Activated T-helper 17 cell treated with anti-CD3 and anti-CD28 coated beads, Interleukin-2, amount 50 U/mL, for 72 hours (primary cell): ENCODE data around the gene MID1. TPM values are rescaled to one million over a fixed set of nuclear protein-coding genes. Genes with fewer than 3 reads are reported as not detected.

Source experiments
- ATAC-seq: fragments of 150-1000 bp; cut with Tn5 transposase; replicated peaks from 2 replicates; pipeline ENCODE4 v1.10.0; 2021; ENCODE audit warnings: mild to moderate bottlenecking, moderate library complexity
- H3K27ac Mint-ChIP-seq: one replicate; pipeline ENCODE4 v1.8.0; 2022; ENCODE audit warnings: mixed read lengths
- H3K27me3 Mint-ChIP-seq: one replicate; pipeline ENCODE4 v1.8.0; 2022; ENCODE audit warnings: mixed read lengths
- H3K36me3 Mint-ChIP-seq: one replicate; pipeline ENCODE4 v1.8.0; 2022; ENCODE audit warnings: low read depth, mild to moderate bottlenecking, mixed read lengths
- H3K4me1 Mint-ChIP-seq: one replicate; pipeline ENCODE4 v1.8.0; 2022; ENCODE audit warnings: mixed read lengths
- H3K4me3 Mint-ChIP-seq: one replicate; pipeline ENCODE4 v1.8.0; 2022; ENCODE audit warnings: mild to moderate bottlenecking, mixed read lengths
- H3K9me3 Mint-ChIP-seq: one replicate; pipeline ENCODE4 v1.8.0; 2022; ENCODE audit warnings: mixed read lengths
- total RNA-seq, 2 donors: library from RNA; stranded (reverse); gene quantifications; one replicate each; pipeline ENCODE4 v1.2.3, GENCODE V29; 2022

The MID1 gene
- total RNA-seq, 2 donors from 2014 or later = 0.30 to 1.4 TPM

DNA sequence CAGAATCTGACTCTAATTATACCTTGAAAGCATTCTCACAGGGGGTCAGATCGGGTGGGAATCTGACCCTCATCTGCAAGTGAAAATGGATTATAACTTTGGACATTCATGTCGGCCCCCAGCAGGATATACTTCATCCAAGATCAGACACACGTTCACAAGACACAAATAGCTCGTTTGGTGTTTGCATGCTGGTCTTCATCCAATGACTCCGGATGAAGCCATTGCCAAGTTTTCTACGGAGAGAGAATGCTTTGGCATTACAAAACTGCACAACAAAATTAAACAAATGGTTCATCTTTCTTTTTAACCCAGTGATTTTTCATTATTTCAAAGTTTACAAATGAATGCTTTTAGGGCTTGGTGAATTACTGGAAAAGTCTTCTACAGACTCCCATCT lies 105.5 kb downstream of the MID1 start:
- no peaks in the 10 kb centered on the region for H3K4me1 Mint-ChIP-seq
- ATAC-seq = no peak

DNA sequence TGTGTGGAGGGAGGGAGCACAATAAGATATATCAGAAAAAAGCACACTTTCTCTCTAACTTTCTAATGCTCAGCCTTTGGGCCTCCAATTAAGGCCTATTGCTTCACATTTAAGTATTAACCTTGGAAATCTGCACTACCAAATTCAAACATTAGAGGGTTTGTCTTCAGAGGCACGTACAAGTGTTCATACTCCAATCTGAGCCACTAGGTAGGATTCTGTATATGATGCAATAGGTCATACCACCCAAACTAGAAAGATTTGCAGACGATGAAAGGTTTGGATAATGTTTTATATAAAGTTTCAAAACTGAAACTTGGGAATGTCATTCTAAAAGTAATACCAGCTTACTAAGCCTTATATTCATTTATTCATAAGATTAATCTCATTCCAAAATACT lies 106.4 kb downstream of the MID1 start:
- no peak for ATAC-seq
- Mint-ChIP-seq H3K27me3 (no peaks in the 10 kb centered on the region), H3K4me3 (no peak overlapping the region), H3K9me3 (no peaks in the 10 kb centered on the region), H3K4me1 (no peaks in the 10 kb centered on the region), H3K27ac (no peak overlapping the region), H3K36me3 (no peaks in the 10 kb centered on the region)

More for the DNA sequence above, 105.5 kb downstream of the MID1 start:
- no peaks in the 10 kb centered on the region for H3K36me3 Mint-ChIP-seq
- no peaks in the 10 kb centered on the region for H3K9me3 Mint-ChIP-seq
- no peak overlapping the region for H3K27ac Mint-ChIP-seq
- H3K4me3 Mint-ChIP-seq = no peak overlapping the region
- no peaks in the 10 kb centered on the region for H3K27me3 Mint-ChIP-seq

- no peaks in the 10 kb centered on the region for H3K27me3 Mint-ChIP-seq
- H3K9me3 Mint-ChIP-seq = no peaks in the 10 kb centered on the region
- no peaks in the 10 kb centered on the region for H3K36me3 Mint-ChIP-seq
These were observed 107.6 kb downstream of the MID1 start for GRCh38 chrX:10512741-10513140.

DNA sequence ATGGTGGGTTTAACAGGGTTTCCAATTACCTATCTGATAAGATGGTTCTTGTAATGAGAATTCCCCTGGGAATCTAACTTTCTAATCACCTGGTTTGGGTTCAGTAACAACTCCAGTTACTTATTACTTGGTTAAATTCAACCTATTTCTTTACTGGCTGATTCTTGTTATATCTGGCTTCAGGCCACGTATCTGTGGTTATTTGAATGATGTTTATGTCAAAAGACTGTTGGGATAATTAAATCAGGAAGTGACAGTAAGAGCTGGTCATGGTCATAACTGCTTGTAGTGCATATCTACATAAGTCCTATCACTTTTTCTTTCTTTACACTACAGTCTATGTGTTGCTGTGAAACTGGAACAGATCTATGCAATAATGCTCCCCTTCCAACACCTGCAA lies 108.1 kb downstream of the MID1 start:
- Mint-ChIP-seq H3K9me3 (no peaks in the 10 kb centered on the region), H3K4me3 (no peak overlapping the region), H3K27ac (no peak overlapping the region), H3K36me3 (no peaks in the 10 kb centered on the region), H3K27me3 (no peaks in the 10 kb centered on the region), H3K4me1 (no peaks in the 10 kb centered on the region)
- ATAC-seq = no peak

More at GRCh38 chrX:10512741-10513140, 107.6 kb downstream of the MID1 start:
- Mint-ChIP-seq H3K4me1 (no peaks in the 10 kb centered on the region), H3K27ac (no peak overlapping the region), H3K4me3 (no peak overlapping the region)
- ATAC-seq = no peak

DNA sequence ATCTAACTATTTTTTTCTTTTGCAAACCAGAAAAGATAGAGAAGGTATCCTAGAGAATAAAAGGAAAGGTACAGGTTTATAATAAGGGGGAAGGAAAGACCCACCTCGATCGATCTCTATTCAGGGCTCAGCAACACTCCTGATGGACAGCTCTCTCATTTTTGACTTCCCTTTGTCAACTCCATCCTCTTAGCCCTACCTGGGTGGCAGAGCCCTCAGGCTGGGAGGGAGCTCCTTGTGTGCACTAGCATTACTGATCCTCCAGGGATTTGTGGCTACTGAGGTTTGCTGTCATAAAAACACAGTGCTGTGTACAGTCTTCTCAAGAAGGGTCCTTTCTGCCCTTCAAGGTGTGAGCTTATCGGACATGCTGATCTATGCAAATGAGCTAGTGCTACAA lies 111.0 kb downstream of the MID1 start:
- H3K27ac Mint-ChIP-seq = no peak overlapping the region
- H3K4me1 Mint-ChIP-seq = no peaks in the 10 kb centered on the region
- H3K36me3 Mint-ChIP-seq = no peaks in the 10 kb centered on the region
- no peak for ATAC-seq
- no peak overlapping the region for H3K4me3 Mint-ChIP-seq
- H3K9me3 Mint-ChIP-seq = no peaks in the 10 kb centered on the region
- no peaks in the 10 kb centered on the region for H3K27me3 Mint-ChIP-seq

GRCh38 chrX:10508891-10509290 lies 111.5 kb downstream of the MID1 start:
- Mint-ChIP-seq H3K4me3 (no peak overlapping the region), H3K4me1 (no peaks in the 10 kb centered on the region), H3K36me3 (no peaks in the 10 kb centered on the region), H3K27me3 (no peaks in the 10 kb centered on the region), H3K9me3 (no peaks in the 10 kb centered on the region), H3K27ac (no peak overlapping the region)
- ATAC-seq = no peak

DNA sequence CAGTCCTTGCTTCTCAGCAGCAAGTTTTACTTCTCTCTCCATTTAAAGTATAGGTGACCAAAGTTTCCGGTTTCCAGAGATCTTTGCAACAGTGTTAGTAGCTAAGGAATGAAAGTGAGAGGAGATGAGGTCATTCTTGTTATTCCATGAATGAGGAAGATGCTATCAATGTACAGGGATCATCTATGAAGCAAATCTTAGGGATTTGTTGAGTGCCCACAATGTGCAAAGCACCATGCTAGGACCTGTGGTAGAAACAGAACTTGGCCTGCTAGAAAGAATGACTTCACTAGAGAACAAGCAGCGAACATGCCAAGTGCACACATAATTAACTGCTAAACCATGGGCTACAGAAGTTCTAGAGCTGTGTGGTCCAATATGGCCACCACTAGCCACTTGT lies 112.5 kb downstream of the MID1 start:
- H3K4me1 Mint-ChIP-seq = no peaks in the 10 kb centered on the region
- no peak for ATAC-seq
- no peak overlapping the region for H3K27ac Mint-ChIP-seq
- H3K9me3 Mint-ChIP-seq = no peaks in the 10 kb centered on the region
- H3K4me3 Mint-ChIP-seq = no peak overlapping the region
- H3K27me3 Mint-ChIP-seq = no peaks in the 10 kb centered on the region
- H3K36me3 Mint-ChIP-seq = no peaks in the 10 kb centered on the region

DNA sequence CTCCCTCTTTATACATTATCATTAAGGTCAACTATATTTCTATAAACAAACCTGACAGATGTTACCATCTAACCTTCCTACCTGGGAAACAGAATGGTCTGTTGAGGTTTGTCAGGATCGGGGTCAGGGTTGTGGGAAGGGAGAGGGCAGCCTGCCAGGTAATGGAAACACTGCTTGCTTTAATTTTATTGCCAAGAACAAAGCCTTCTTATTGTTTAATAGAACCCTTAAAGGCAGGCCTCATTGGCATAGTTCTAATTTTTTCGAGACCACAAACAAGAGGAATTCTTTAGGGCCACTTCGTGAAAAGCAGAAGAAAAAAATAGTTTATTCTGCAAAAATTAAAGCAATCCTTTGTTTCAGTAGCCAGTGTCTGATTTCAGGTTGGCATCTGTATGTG lies 113.2 kb downstream of the MID1 start:
- ATAC-seq = no peak
- Mint-ChIP-seq H3K4me1 (no peaks in the 10 kb centered on the region), H3K9me3 (no peaks in the 10 kb centered on the region), H3K36me3 (no peaks in the 10 kb centered on the region), H3K27me3 (no peaks in the 10 kb centered on the region), H3K27ac (no peak overlapping the region), H3K4me3 (no peak overlapping the region)

DNA sequence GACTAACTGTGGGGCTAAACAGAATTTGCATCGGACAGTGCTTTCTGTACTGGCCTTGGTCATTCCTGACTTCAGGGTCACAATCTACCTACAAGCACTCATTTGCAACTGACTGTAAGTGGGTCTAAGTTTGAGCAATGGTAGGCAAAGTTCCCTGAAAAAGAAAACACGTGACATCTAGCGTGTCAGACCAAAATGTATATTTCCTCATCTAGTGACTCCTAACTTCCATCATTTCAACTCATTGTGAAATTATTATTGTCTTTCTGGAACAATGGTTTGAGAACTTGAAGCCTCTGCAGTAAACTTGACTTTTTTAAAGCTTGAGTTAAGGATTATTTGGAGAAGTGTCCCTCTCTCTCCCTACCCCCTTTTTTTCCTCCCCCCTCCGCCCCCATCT lies 113.6 kb downstream of the MID1 start:
- Mint-ChIP-seq H3K27ac (no peak overlapping the region), H3K4me3 (no peak overlapping the region), H3K36me3 (no peaks in the 10 kb centered on the region), H3K9me3 (no peaks in the 10 kb centered on the region), H3K4me1 (no peaks in the 10 kb centered on the region), H3K27me3 (no peaks in the 10 kb centered on the region)
- ATAC-seq = no peak

GRCh38 chrX:10505726-10506125 lies 114.7 kb downstream of the MID1 start:
- H3K27ac Mint-ChIP-seq = no peak overlapping the region
- H3K27me3 Mint-ChIP-seq = no peaks in the 10 kb centered on the region
- no peaks in the 10 kb centered on the region for H3K4me1 Mint-ChIP-seq
- no peaks in the 10 kb centered on the region for H3K9me3 Mint-ChIP-seq
- no peak for ATAC-seq
- no peaks in the 10 kb centered on the region for H3K36me3 Mint-ChIP-seq
- no peak overlapping the region for H3K4me3 Mint-ChIP-seq

GRCh38 chrX:10502961-10503360 lies 117.4 kb downstream of the MID1 start:
- no peak for ATAC-seq
- Mint-ChIP-seq H3K27me3 (no peaks in the 10 kb centered on the region), H3K4me3 (no peak overlapping the region), H3K36me3 (no peaks in the 10 kb centered on the region), H3K4me1 (no peaks in the 10 kb centered on the region), H3K9me3 (no peaks in the 10 kb centered on the region), H3K27ac (no peak overlapping the region)

DNA sequence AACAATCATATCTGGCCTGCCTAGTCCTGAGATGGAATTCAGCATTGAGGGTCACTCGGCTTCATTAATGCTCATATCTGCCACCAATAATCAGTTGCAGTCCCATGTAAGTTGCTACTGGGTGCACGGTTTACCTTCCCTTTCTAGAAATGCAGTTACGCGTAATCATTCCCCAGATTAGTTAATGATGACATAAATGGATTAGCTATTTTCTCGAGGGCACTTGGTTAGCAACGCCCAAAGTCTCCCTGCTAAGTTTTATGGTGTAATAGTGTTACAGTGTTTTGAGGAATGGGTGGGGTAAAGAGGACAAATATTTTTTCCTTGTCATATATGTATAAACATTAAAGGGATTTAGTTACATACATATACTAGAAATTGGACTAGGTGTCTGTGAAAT lies 118.8 kb downstream of the MID1 start:
- Mint-ChIP-seq H3K9me3 (no peaks in the 10 kb centered on the region), H3K27ac (no peak overlapping the region), H3K36me3 (no peaks in the 10 kb centered on the region), H3K4me1 (no peaks in the 10 kb centered on the region), H3K27me3 (no peaks in the 10 kb centered on the region), H3K4me3 (no peak overlapping the region)
- ATAC-seq = no peak

DNA sequence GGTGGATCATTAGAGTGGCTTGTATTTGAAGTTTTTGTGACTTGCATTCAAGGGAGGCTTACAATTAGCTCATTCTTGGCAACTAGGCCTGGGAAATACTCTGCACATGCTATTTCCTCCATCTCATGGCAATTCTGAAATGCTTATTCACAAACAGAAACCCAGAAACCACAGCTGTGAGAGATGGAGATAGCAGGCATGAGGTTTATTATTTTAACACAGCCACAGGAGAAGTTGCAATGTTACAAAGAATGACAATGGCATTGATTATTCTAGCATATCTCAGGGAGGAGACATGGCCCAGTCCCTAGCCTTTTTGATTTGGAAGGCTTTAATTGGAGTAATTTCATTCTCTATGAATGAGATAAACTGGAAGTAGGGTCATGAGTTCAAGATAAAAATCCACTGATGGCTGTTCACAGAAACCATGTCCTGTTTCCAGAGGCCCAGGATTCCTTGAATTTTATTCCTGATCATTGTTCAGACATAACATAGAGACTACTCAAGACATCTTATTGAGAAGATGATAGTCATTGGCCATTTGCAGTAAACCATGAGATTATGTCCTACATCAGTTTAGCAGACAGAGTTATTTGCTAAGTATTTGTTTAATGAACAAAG lies 123.9 kb downstream of the MID1 start:
- Mint-ChIP-seq H3K4me3 (no peak overlapping the region), H3K36me3 (no peaks in the 10 kb centered on the region), H3K27me3 (no peaks in the 10 kb centered on the region), H3K4me1 (no peaks in the 10 kb centered on the region), H3K27ac (no peak overlapping the region), H3K9me3 (no peaks in the 10 kb centered on the region)
- ATAC-seq = no peak

DNA sequence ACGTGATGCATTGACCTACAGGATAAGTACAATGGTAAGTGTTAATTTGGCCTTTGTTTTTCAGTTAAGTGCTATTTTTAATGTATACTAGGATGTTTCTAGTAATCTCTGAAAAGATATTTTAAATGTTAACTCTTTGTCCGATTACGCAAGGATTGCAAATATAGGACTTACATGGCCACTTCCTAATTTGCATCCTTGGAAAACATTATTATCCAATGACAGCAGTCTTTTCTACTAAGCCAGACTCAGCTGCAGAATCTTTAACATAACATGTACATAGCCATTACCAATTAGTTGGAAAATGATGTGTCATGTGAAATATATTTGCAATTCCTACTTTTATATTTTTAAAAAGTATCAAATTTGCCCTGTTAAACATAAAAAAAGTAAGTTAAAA lies 124.7 kb downstream of the MID1 start:
- ATAC-seq = no peak
- Mint-ChIP-seq H3K4me3 (no peak overlapping the region), H3K9me3 (no peaks in the 10 kb centered on the region), H3K36me3 (no peaks in the 10 kb centered on the region), H3K4me1 (no peaks in the 10 kb centered on the region), H3K27ac (no peak overlapping the region), H3K27me3 (no peaks in the 10 kb centered on the region)

GRCh38 chrX:10492250-10492649 lies 128.1 kb downstream of the MID1 start:
- Mint-ChIP-seq H3K36me3 (no peaks in the 10 kb centered on the region), H3K27me3 (no peaks in the 10 kb centered on the region), H3K4me1 (no peaks in the 10 kb centered on the region), H3K4me3 (no peak overlapping the region), H3K27ac (no peak overlapping the region), H3K9me3 (no peaks in the 10 kb centered on the region)
- ATAC-seq = no peak

DNA sequence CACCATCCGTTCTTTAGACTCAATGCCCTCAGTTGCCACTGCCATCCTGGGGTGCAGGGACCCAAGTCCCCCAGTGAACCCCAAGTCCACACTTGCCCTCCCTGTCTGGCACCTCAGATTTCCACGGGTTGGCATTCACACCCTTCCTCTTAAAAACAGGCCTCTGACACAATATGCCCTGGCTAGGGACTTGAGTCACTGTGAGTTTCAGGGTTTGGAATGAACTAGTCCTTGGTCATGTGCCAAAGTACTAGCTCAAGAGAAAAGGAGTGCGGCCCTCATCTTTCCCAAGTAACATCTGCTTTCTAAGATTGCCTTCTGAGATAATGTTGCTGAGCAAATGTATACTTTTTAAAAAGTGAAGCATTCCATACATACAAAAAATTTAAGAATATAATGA lies 134.0 kb downstream of the MID1 start:
- no peaks in the 10 kb centered on the region for H3K4me1 Mint-ChIP-seq
- no peaks in the 10 kb centered on the region for H3K27me3 Mint-ChIP-seq
- no peaks in the 10 kb centered on the region for H3K9me3 Mint-ChIP-seq
- H3K4me3 Mint-ChIP-seq = no peak overlapping the region
- ATAC-seq = no peak
- no peaks in the 10 kb centered on the region for H3K36me3 Mint-ChIP-seq
- no peak overlapping the region for H3K27ac Mint-ChIP-seq
